PC-3 (cell line): ENCODE data around the gene TNIP1. TPM values are rescaled to one million over a fixed set of nuclear protein-coding genes. Genes with fewer than 3 reads are reported as not detected.

Experiments used
- ATAC-seq: fragments of 200-7000 bp; cut with Tn5 transposase; 2 replicates; pipeline ENCODE4 v1.9.1; 2020; ENCODE audit warnings: mild to moderate bottlenecking, moderate library complexity
- BruUV-seq: library from RNA; stranded (reverse); fragments of 400-500 nt; replicated peaks from 2 replicates; lab custom pipeline; 2021; lab: Mats Ljungman, UMichigan
- CTCF ChIA-PET: fragments of 300-600 bp; sonication (Branson Sonifier 250); formaldehyde crosslinking; loops from one replicate; lab custom pipeline; 2022; ENCODE audit warnings: antibody characterized with exemption; lab: Charles Lee
- POLR2A ChIA-PET: fragments of 300-600 bp; sonication (Branson Sonifier 250); formaldehyde crosslinking; loops from one replicate; lab custom pipeline; 2022; ENCODE audit warnings: antibody characterized with exemption; ENCODE audit not compliant: unreplicated experiment; lab: Charles Lee
- DNase-seq: peaks from one replicate; pipeline ENCODE4 v3.0.0-alpha.2; 2015
- H2AFZ ChIP-seq: fragments of 300-600 bp; sonication (generic); 2 replicates; pipeline ENCODE4 v1.6.0; 2016; ENCODE audit warnings: antibody characterized with exemption, low read length
- H3F3A ChIP-seq: fragments of 300-600 bp; sonication (generic); one replicate; pipeline ENCODE4 v1.6.0; 2017; ENCODE audit warnings: antibody characterized with exemption, low read length, control low read depth, mild to moderate bottlenecking; ENCODE audit not compliant: unreplicated experiment
- H3K27ac ChIP-seq: fragments of 300-600 bp; sonication (generic); 2 replicates; pipeline ENCODE4 v1.5.1; 2016; ENCODE audit warnings: mild to moderate bottlenecking, low read length
- H3K27me3 ChIP-seq: fragments of 300-600 bp; sonication (generic); 2 replicates; pipeline ENCODE4 v1.6.1; 2016; ENCODE audit warnings: low read length, mixed read lengths
- H3K36me3 ChIP-seq: fragments of 300-600 bp; sonication (generic); 2 replicates; pipeline ENCODE4 v1.6.1; 2016; ENCODE audit warnings: low read depth, mixed run types, low read length, mixed read lengths
- H3K4me1 ChIP-seq: fragments of 300-600 bp; sonication (generic); 2 replicates; pipeline ENCODE4 v1.5.1; 2016; ENCODE audit warnings: low read length; ENCODE audit not compliant: insufficient read depth
- H3K4me2 ChIP-seq: fragments of 300-600 bp; sonication (generic); 2 replicates; pipeline ENCODE4 v1.6.0; 2016; ENCODE audit warnings: low read length
- H3K4me3 ChIP-seq: fragments of 300-600 bp; sonication (generic); 2 replicates; pipeline ENCODE4 v1.5.1; 2016; ENCODE audit warnings: mild to moderate bottlenecking, low read length, mixed read lengths
- H3K79me2 ChIP-seq: fragments of 300-600 bp; sonication (generic); 2 replicates; pipeline ENCODE4 v1.6.1; 2017; ENCODE audit warnings: low read length, mixed read lengths
- H3K9ac ChIP-seq: fragments of 300-600 bp; sonication (generic); 2 replicates; pipeline ENCODE4 v1.6.0; 2016; ENCODE audit warnings: mild to moderate bottlenecking, low read length
- H3K9me2 ChIP-seq: fragments of 300-600 bp; sonication (generic); replicated peaks from 2 replicates; pipeline ENCODE4 v1.6.1; 2016; ENCODE audit warnings: mixed run types, low read length, mixed read lengths
- H3K9me3 ChIP-seq: fragments of 300-600 bp; sonication (generic); 2 replicates; pipeline ENCODE4 v1.6.1; 2016; ENCODE audit warnings: low read length, mixed read lengths
- H4K20me1 ChIP-seq: fragments of 300-600 bp; sonication (generic); 2 replicates; pipeline ENCODE4 v1.6.1; 2016; ENCODE audit warnings: low read length, mixed read lengths
- EZH2 ChIP-seq: fragments of 300-600 bp; sonication (generic); IDR thresholded peaks from one replicate; pipeline ENCODE4 v1.6.1; 2017; ENCODE audit warnings: antibody characterized with exemption, mild to moderate bottlenecking, low read length; ENCODE audit not compliant: unreplicated experiment
- EZH2phosphoT487 ChIP-seq: fragments of 300-600 bp; sonication (generic); IDR thresholded peaks from 2 replicates; pipeline ENCODE4 v1.6.1; 2018; ENCODE audit warnings: mild to moderate bottlenecking, antibody characterized with exemption, low read length, borderline replicate concordance
- intact Hi-C: fragments of 100-400 bp; cut with micrococcal nuclease; formaldehyde crosslinking; loops from 2 replicates; pipeline ENCODE4 v1.9.0; 2023
- total RNA-seq: library from RNA; depleted of rRNA; stranded (reverse); fragments of >200 nt; gene quantifications from 2 replicates; pipeline ENCODE4 v1.2.3, GENCODE V29; 2014
- TF ChIP-seq, protein P1 (sequence below): fragments of 300-600 bp; sonication (generic); conservative IDR thresholded peaks from 2 replicates; pipeline ENCODE4 v1.5.1; 2017; ENCODE audit warnings: antibody characterized with exemption, low read depth, mild to moderate bottlenecking, low read length

TNIP1 gene
- total RNA-seq, 1 experiment from 2014 or later: 90.0 TPM

DNA sequence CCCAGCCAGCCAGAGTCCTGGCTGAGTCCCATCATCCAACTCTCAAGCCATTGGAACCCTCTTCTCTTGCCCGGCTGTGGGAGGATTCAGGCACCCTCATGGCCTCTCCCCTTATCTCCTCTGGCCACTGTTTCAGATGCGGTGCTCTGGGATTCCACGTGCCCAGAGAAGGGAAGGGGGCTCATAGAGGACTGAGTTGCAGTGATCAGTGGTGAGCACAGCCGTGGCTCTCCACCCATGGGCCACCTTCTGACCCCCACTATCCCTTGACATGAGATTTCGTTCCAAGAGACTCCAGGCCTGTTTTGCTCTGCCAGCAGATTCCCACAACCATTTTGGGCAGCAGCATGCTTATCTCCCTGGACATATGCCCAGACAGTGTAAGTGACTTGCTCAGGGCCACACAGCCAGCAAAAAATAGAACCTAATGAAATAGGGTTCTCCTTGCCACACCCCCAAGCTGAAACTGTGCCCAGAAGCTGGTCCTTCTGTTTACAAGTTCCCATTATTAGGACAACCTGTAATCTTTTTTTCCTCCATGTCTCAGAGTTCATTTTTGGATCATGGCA is 57.7 kb downstream of the TNIP1 start:
- TF ChIP-seq, protein P1, sequence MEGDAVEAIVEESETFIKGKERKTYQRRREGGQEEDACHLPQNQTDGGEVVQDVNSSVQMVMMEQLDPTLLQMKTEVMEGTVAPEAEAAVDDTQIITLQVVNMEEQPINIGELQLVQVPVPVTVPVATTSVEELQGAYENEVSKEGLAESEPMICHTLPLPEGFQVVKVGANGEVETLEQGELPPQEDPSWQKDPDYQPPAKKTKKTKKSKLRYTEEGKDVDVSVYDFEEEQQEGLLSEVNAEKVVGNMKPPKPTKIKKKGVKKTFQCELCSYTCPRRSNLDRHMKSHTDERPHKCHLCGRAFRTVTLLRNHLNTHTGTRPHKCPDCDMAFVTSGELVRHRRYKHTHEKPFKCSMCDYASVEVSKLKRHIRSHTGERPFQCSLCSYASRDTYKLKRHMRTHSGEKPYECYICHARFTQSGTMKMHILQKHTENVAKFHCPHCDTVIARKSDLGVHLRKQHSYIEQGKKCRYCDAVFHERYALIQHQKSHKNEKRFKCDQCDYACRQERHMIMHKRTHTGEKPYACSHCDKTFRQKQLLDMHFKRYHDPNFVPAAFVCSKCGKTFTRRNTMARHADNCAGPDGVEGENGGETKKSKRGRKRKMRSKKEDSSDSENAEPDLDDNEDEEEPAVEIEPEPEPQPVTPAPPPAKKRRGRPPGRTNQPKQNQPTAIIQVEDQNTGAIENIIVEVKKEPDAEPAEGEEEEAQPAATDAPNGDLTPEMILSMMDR: no peak
- TF ChIP-seq EZH2phosphoT487 (no peak), EZH2 (no peak)

DNA sequence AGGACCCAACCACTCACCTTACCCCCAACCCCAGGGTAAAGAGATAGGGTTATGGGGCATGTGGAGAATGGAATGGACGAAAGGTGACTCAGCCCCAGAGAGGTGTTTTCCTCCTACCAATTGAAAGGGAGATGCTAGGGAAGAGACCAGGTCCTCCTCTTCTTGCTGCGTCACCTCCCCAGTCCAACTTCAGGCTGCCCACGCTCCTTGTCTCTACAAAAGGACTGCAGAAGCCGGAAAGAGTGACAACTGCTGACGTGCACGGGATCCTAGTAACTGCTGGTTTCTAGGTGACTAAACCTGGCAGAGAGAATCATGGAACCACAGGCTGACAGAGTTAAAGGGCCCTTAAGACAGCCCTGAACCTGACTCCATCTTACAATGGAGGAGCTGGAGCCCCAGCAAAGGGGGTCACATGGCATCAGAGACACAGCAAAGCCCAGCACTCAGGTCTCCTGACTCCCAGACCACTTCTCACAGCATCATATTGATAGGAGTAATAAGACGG is 58.3 kb downstream of the TNIP1 start:
- Histone ChIP-seq H3K27me3 (no peaks in the 10 kb centered on the region), H3K79me2 (no peaks in the 10 kb centered on the region), H3K9me2 (no peaks in the 10 kb centered on the region), H3K27ac (peak overlapping the region; percentile 93), H2AFZ (no peak overlapping the region), H3K9ac (peak overlapping the region; percentile 60), H3K36me3 (no peaks in the 10 kb centered on the region), H3K4me1 (peaks cover 31% of the 10 kb centered on the region), H3K9me3 (no peaks in the 10 kb centered on the region), H3F3A (no peaks in the 10 kb centered on the region), H4K20me1 (no peaks in the 10 kb centered on the region), H3K4me2 (peak overlapping the region; percentile 63), H3K4me3 (no peak overlapping the region)
- ATAC-seq (peak; percentile 37), DNase-seq (peak; percentile 51)
- no TSS peak for BruUV-seq
- CTCF ChIA-PET: no interaction called here
- POLR2A ChIA-PET: no interaction called here
- intact Hi-C loops: loop anchor here (1.0 to 2.0 kb wide), 2 partner anchors 20 to 58 kb away; partner anchors contain the start of gene TNIP1
- no peak for TF ChIP-seq EZH2phosphoT487
- TF ChIP-seq EZH2: no peak
- TF ChIP-seq, protein P1: no peak

More for the DNA sequence above, 57.7 kb downstream of the TNIP1 start:
- BruUV-seq: no TSS peak
- ATAC-seq (peak; percentile 41), DNase-seq (peak; percentile 61)
- ChIA-PET POLR2A (no interaction called here), CTCF (interaction anchor here (0.9 to 1.6 kb wide), 4 partner anchors 20 to 27 kb away, joined by 3 to 16 read pairs (median 6); no protein-coding TSS in a partner anchor)
- peaks cover 31% of the 10 kb centered on the region for H3K4me1 ChIP-seq
- H3K4me2 ChIP-seq: peak overlapping the region; percentile 63
- peak overlapping the region; percentile 93 for H3K27ac ChIP-seq
- H3K9ac ChIP-seq: peak overlapping the region; percentile 60
- no peaks in the 10 kb centered on the region for H3K79me2 ChIP-seq
- no peaks in the 10 kb centered on the region for H3K9me2 ChIP-seq
- H3K4me3 ChIP-seq: 0 out of 2 replicates have a peak overlapping the region, but pooled peaks have one; percentile 12
- 0 out of 2 replicates have a peak overlapping the region, but pooled peaks have one; percentile 35 for H2AFZ ChIP-seq
- no peaks in the 10 kb centered on the region for H4K20me1 ChIP-seq
- H3K9me3 ChIP-seq: no peaks in the 10 kb centered on the region
- no peaks in the 10 kb centered on the region for H3F3A ChIP-seq
- H3K27me3 ChIP-seq: no peaks in the 10 kb centered on the region
- intact Hi-C loops: loop anchor here (1.0 to 2.0 kb wide), 2 partner anchors 21 to 58 kb away; partner anchors contain the start of gene TNIP1
- H3K36me3 ChIP-seq: peaks cover 3% of the 10 kb centered on the region; the same call in 1 of the 2 replicates

DNA sequence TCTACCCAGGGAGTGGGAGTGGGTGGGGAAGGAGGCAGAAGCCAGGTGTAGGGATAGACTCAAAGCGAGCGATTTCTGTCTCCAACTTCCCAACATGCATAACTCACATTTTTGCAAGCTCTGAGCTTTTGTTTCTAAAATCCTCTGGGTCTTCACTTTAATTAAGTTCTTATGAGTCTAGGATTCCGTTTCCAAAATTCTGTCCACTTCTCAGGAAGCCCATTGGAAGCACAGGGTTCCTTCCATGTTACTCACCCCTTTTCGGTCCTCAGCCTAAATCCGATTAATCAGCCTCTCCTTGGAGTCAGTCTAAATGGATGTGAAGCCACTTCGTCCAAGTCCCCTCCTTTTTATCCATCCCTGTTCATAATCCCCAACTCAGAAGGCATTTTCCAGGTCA is 59.1 kb downstream of the TNIP1 start:
- no peak for DNase-seq
- no peaks in the 10 kb centered on the region for H3F3A ChIP-seq
- H3K4me3 ChIP-seq: no peak overlapping the region
- no peaks in the 10 kb centered on the region for H4K20me1 ChIP-seq
- TF ChIP-seq EZH2phosphoT487 (no peak), EZH2 (no peak)
- TF ChIP-seq, protein P1: no peak
- no peak overlapping the region for H3K27ac ChIP-seq
- ATAC-seq: no peak
- peaks cover 31% of the 10 kb centered on the region for H3K4me1 ChIP-seq
- no peak overlapping the region for H3K4me2 ChIP-seq
- no peaks in the 10 kb centered on the region for H3K9me3 ChIP-seq
- intact Hi-C loops: loop anchor here (2.0 kb wide), 1 partner anchor 59 kb away; the partner anchor contains the start of gene TNIP1
- ChIA-PET CTCF (interaction anchor here (0.6 kb wide), 1 partner anchor 175 kb away, joined by 3 read pairs; the partner anchor contains the start of gene IRGM), POLR2A (no interaction called here)
- H3K9ac ChIP-seq: no peak overlapping the region
- H3K9me2 ChIP-seq: no peaks in the 10 kb centered on the region
- BruUV-seq: no TSS peak
- no peaks in the 10 kb centered on the region for H3K36me3 ChIP-seq
- no peaks in the 10 kb centered on the region for H3K27me3 ChIP-seq
- H2AFZ ChIP-seq: no peak overlapping the region
- no peaks in the 10 kb centered on the region for H3K79me2 ChIP-seq
